ENCODE data around the gene BGLAP.

BGLAP gene

DNA sequence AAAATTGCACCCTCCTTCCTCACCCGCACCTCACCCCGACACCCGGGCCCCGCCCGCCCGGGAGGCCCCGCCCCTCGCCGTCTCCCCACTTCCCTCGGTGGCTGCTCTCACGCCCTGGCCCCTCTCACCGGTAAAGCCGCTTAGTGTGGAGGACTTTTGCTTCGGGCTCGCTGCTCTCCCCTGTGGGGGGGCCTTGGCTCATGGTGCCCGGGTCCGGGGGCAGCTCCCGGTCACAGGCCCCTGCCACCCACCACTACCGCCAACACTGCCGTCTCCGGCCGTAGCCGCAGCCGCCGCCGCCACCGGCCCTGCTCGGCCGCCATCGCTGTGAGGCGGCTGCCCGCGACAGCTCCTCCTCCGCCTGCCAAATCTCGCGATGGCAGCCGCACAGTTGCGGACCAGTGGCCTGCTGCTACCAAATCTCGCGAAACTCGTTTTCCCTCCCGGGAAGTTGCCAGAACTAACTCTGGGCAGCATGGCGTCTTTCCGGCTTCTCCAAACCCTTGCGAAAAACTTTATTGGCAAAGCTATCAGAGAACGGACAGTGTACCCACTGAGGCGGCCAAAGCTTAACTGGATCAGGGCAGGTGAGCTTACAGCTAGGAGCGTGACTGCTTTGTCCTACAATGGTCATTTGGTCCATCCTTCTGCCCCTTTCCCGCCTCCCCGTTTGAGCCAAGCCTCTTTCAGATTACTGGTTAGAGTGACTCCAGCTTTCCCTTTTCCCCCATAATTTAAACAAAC lies 40.7 kb downstream of the BGLAP start, which contains the start of gene SMG5:
Gene SMG5 (minus strand): TSS at position 347 of the 744 bp plus-strand sequence. CDS start 145 bp downstream, at position 202.
- TF ChIP-seq, protein P1, sequence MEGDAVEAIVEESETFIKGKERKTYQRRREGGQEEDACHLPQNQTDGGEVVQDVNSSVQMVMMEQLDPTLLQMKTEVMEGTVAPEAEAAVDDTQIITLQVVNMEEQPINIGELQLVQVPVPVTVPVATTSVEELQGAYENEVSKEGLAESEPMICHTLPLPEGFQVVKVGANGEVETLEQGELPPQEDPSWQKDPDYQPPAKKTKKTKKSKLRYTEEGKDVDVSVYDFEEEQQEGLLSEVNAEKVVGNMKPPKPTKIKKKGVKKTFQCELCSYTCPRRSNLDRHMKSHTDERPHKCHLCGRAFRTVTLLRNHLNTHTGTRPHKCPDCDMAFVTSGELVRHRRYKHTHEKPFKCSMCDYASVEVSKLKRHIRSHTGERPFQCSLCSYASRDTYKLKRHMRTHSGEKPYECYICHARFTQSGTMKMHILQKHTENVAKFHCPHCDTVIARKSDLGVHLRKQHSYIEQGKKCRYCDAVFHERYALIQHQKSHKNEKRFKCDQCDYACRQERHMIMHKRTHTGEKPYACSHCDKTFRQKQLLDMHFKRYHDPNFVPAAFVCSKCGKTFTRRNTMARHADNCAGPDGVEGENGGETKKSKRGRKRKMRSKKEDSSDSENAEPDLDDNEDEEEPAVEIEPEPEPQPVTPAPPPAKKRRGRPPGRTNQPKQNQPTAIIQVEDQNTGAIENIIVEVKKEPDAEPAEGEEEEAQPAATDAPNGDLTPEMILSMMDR (conservative IDR thresholded peaks at IDR 0.05; ENCODE audit: low read length), result no peak
- no peak for TF ChIP-seq EZH2phosphoT487 (IDR thresholded peaks at IDR 0.05; ENCODE audit: borderline replicate concordance)
- no peaks in the 10 kb centered on the region for H3K27me3 ChIP-seq (ENCODE audit: insufficient read depth, low read length, poor library complexity, severe bottlenecking)
- peaks cover 31% of the 10 kb centered on the region for H3K4me1 ChIP-seq (ENCODE audit: insufficient read depth, low read length, poor library complexity, severe bottlenecking)
- peak within 1 kb of the TSS; percentile 83 for H2AFZ ChIP-seq (ENCODE audit: low read length)
- peak within 1 kb of the TSS; percentile 97 for H3K4me2 ChIP-seq (ENCODE audit: low read depth, low read length, poor library complexity, severe bottlenecking)
- no peaks in the 10 kb centered on the region for H3F3A ChIP-seq (ENCODE audit: low read depth)
- peak within 1 kb of the TSS; percentile 82 for H3K9ac ChIP-seq (ENCODE audit: low read depth, low read length, poor library complexity, severe bottlenecking)
- H3K9me2 ChIP-seq (replicated peaks; ENCODE audit: low read depth, low read length), result no peaks in the 10 kb centered on the region
- peaks cover 15% of the 10 kb centered on the region for H3K36me3 ChIP-seq (ENCODE audit: insufficient read depth, low read length)
- H3K79me2 ChIP-seq (ENCODE audit: insufficient read depth, low read length), result peaks cover 57% of the 10 kb centered on the region
- H3K9me3 ChIP-seq (ENCODE audit: insufficient read depth, low read depth, low read length), result no peaks in the 10 kb centered on the region
- peaks cover 36% of the 10 kb centered on the region for H4K20me1 ChIP-seq (ENCODE audit: insufficient read depth, low read length, poor library complexity, severe bottlenecking)
- H3K4me3 ChIP-seq (ENCODE audit: low read length, poor library complexity, severe bottlenecking), result peak within 1 kb of the TSS; percentile 79

DNA sequence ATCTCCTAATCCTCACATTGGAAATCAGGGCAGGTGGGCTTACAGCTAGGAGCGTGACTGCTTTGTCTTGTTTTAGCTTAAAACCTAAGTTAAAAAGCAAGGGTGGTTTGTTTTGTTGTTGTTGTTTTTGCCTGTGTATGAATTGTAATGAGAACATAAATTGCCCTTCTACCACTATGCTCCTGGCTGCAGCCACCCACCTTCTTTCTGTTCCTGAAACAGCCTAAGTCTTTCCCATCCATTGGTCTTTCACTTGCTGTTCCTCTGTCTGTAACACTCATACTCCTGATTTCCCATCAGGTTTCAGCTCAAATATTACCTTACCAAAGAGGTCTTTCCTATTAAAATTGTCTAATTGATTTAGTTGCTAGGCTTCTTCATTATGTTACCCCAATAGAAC lies 41.5 kb downstream of the BGLAP start:
- H3K79me2 ChIP-seq (ENCODE audit: insufficient read depth, low read length), result peaks cover 48% of the 10 kb centered on the region
- peak overlapping the region; percentile 79 for H3K4me3 ChIP-seq (ENCODE audit: low read length, poor library complexity, severe bottlenecking)
- peaks cover 31% of the 10 kb centered on the region for H3K4me1 ChIP-seq (ENCODE audit: insufficient read depth, low read length, poor library complexity, severe bottlenecking)

DNA sequence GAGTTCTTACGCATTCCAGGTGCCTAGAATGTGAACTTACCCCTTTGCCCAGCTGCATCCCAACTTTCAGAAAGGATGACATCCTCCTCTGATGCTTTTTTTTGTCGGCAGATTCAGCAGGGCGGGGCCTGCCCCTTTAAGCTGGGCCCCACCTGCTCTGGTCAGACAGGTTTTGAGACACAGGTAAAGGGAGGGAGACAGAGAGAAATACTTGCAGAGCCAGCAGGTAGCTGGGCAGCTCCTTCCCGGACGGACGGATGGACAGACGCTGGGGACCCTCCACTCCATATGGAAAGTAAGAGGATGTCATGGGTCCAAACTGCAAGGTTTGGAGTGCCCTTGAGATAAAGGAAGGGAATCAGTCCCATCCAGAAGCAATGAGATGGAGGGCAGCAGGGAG lies 42.1 kb downstream of the BGLAP start, which contains the start of gene TMEM79:
Gene TMEM79 (plus strand): TSS at position 214 of the 400 bp plus-strand sequence. CDS start 902 bp downstream, outside the sequence.
- peaks cover under 1% of the 10 kb centered on the region; the same call in 1 of the 2 replicates for H3K36me3 ChIP-seq (ENCODE audit: insufficient read depth, low read length)
- H3K4me3 ChIP-seq (ENCODE audit: low read length, poor library complexity, severe bottlenecking), result peak within 1 kb of the TSS; percentile 79
- peak within 1 kb of the TSS; percentile 86 for H3K4me2 ChIP-seq (ENCODE audit: low read depth, low read length, poor library complexity, severe bottlenecking)
- H3K9me3 ChIP-seq (ENCODE audit: insufficient read depth, low read depth, low read length), result no peaks in the 10 kb centered on the region
- H3K9ac ChIP-seq (ENCODE audit: low read depth, low read length, poor library complexity, severe bottlenecking), result peak within 1 kb of the TSS; percentile 82
- H3K79me2 ChIP-seq (ENCODE audit: insufficient read depth, low read length), result peaks cover 42% of the 10 kb centered on the region
- TF ChIP-seq, protein P1 (conservative IDR thresholded peaks at IDR 0.05; ENCODE audit: low read length), result no peak
- no peak for TF ChIP-seq EZH2phosphoT487 (IDR thresholded peaks at IDR 0.05; ENCODE audit: borderline replicate concordance)
- no peaks in the 10 kb centered on the region for H3K27me3 ChIP-seq (ENCODE audit: insufficient read depth, low read length, poor library complexity, severe bottlenecking)
- H3K9me2 ChIP-seq (replicated peaks; ENCODE audit: low read depth, low read length), result no peaks in the 10 kb centered on the region
- H3F3A ChIP-seq (ENCODE audit: low read depth), result no peaks in the 10 kb centered on the region
- H2AFZ ChIP-seq (ENCODE audit: low read length), result peak within 1 kb of the TSS; percentile 83
- H4K20me1 ChIP-seq (ENCODE audit: insufficient read depth, low read length, poor library complexity, severe bottlenecking), result peaks cover 31% of the 10 kb centered on the region
- H3K4me1 ChIP-seq (ENCODE audit: insufficient read depth, low read length, poor library complexity, severe bottlenecking), result peaks cover 31% of the 10 kb centered on the region

More for the DNA sequence above, 41.5 kb downstream of the BGLAP start:
- no peaks in the 10 kb centered on the region for H3K27me3 ChIP-seq (ENCODE audit: insufficient read depth, low read length, poor library complexity, severe bottlenecking)
- H2AFZ ChIP-seq (ENCODE audit: low read length), result peak overlapping the region; percentile 83
- H3K4me2 ChIP-seq (ENCODE audit: low read depth, low read length, poor library complexity, severe bottlenecking), result peak overlapping the region; percentile 86
- no peak for TF ChIP-seq EZH2phosphoT487 (IDR thresholded peaks at IDR 0.05; ENCODE audit: borderline replicate concordance)
- TF ChIP-seq, protein P1 (conservative IDR thresholded peaks at IDR 0.05; ENCODE audit: low read length), result no peak
- H3K9me3 ChIP-seq (ENCODE audit: insufficient read depth, low read depth, low read length), result no peaks in the 10 kb centered on the region
- H4K20me1 ChIP-seq (ENCODE audit: insufficient read depth, low read length, poor library complexity, severe bottlenecking), result peaks cover 36% of the 10 kb centered on the region
- H3K9me2 ChIP-seq (replicated peaks; ENCODE audit: low read depth, low read length), result no peaks in the 10 kb centered on the region
- H3K36me3 ChIP-seq (ENCODE audit: insufficient read depth, low read length), result peaks cover 6% of the 10 kb centered on the region
- no peaks in the 10 kb centered on the region for H3F3A ChIP-seq (ENCODE audit: low read depth)
- H3K9ac ChIP-seq (ENCODE audit: low read depth, low read length, poor library complexity, severe bottlenecking), result peak overlapping the region; percentile 82

Data from Loucy (cell line).